GM10248 (cell line): ENCODE measurements around the gene MT1E.
A peak's percentile ranks its signal among the peaks of the same experiment; 100 is the strongest.

Source experiments
- CTCF ChIA-PET: fragments of 300-600 bp; sonication (Branson Sonifier 250); formaldehyde crosslinking; extraction: SDS; loops from one replicate; lab custom pipeline; 2021; ENCODE audit warnings: antibody characterized with exemption; lab: Yijun Ruan, JAX
- POLR2A ChIA-PET: fragments of 350-650 bp; sonication (Branson Sonifier 250); formaldehyde crosslinking; extraction: SDS; loops from one replicate; lab custom pipeline; 2020; ENCODE audit warnings: antibody characterized with exemption; lab: Yijun Ruan, JAX
- DNase-seq: peaks from one replicate; pipeline ENCODE4 v3.0.0; 2012; ENCODE audit errors: extremely low spot score
- CTCF ChIP-seq: IDR thresholded peaks from 2 replicates; pipeline ENCODE4 v1.5.1; 2012; ENCODE audit warnings: mild to moderate bottlenecking, low read depth; ENCODE audit errors: extremely low read depth, missing control alignments, control extremely low read depth

The MT1E gene

GRCh38 chr16:56608876-56609462 is 16.6 kb upstream of the MT1E start:
- ChIA-PET POLR2A (interaction anchor here (1.4 kb wide), 1 partner anchor 74 kb away, joined by 5 read pairs; no protein-coding TSS in a partner anchor), CTCF (interaction anchor here (0.7 to 3.5 kb wide), 6 partner anchors 8 to 93 kb away, joined by 3 to 15 read pairs (median 4); no protein-coding TSS in a partner anchor)
- DNase-seq, result no peak
- no peak for TF ChIP-seq CTCF

GRCh38 chr16:56609463-56609921 is 16.1 kb upstream of the MT1E start:
- TF ChIP-seq CTCF, result no peak
- peak; percentile 77 for DNase-seq

GRCh38 chr16:56610017-56610608 is 15.5 kb upstream of the MT1E start:
- ChIA-PET CTCF (interaction anchor here (1.0 to 3.5 kb wide), 4 partner anchors 9 to 92 kb away, joined by 3 to 15 read pairs (median 10); no protein-coding TSS in a partner anchor), POLR2A (no interaction called here)
- no peak for DNase-seq
- TF ChIP-seq CTCF, result no peak

More at GRCh38 chr16:56609463-56609921, 16.1 kb upstream of the MT1E start:
- POLR2A ChIA-PET, result no interaction called here
- CTCF ChIA-PET, result interaction anchor here (1.0 to 3.5 kb wide), 4 partner anchors 8 to 93 kb away, joined by 3 to 15 read pairs (median 10); no protein-coding TSS in a partner anchor

GRCh38 chr16:56610609-56611111 is 14.9 kb upstream of the MT1E start:
- DNase-seq, result no peak
- ChIA-PET CTCF (interaction anchor here (1.1 to 3.5 kb wide), 5 partner anchors 10 to 91 kb away, joined by 4 to 15 read pairs (median 7); no protein-coding TSS in a partner anchor), POLR2A (no interaction called here)
- no peak for TF ChIP-seq CTCF

- TF ChIP-seq CTCF, result no peak
- CTCF ChIA-PET, result interaction anchor here (1.1 to 3.5 kb wide), 4 partner anchors 10 to 91 kb away, joined by 4 to 15 read pairs (median 10); no protein-coding TSS in a partner anchor
- no peak for DNase-seq
- POLR2A ChIA-PET, result no interaction called here
These were observed 14.2 kb upstream of the MT1E start for GRCh38 chr16:56611281-56611833.

GRCh38 chr16:56613706-56614105 is 11.9 kb upstream of the MT1E start:
- POLR2A ChIA-PET, result no interaction called here
- DNase-seq, result no peak
- no peak for TF ChIP-seq CTCF
- CTCF ChIA-PET, result interaction anchor here (1.1 to 1.4 kb wide), 3 partner anchors 10 to 37 kb away, joined by 4 to 9 read pairs (median 6); no protein-coding TSS in a partner anchor
